ENCODE measurements around the gene MAB21L3.

MAB21L3 gene

DNA sequence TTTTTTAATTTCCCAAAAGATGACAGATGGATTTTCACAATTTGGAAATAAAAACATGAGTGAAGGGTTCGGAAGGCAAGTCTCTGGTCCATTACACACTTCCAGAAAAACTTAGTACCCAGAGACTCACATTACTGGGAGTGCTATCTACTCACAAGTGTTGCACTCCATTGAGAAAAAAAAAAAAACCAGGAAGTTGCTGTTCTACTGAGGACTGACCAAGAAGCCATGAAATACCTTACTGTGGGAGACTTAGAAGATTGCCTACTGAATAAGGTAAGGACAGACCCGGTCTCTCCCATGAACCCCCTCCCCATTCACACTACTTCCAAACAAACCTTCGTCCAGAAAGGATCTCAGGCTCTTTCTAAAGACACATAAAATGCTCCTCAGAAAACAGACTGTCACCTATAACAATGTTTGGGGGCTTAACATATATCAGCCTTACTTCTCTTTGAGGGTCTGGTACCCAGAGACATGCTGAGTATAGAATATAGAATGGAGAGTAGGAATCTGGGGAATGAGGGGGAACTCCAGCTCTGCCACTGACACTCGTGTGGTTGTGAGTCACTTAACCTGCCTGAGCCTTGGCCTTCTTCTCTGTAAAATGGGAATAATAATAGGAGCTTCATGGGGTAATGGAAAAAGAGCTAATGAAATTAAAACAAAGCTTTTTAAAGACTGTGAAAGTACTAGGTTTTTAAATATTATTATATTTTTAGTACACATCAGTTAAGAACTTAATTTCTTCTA lies 1.4 kb downstream of the MAB21L3 start:
- DNase-seq = no peak

DNA sequence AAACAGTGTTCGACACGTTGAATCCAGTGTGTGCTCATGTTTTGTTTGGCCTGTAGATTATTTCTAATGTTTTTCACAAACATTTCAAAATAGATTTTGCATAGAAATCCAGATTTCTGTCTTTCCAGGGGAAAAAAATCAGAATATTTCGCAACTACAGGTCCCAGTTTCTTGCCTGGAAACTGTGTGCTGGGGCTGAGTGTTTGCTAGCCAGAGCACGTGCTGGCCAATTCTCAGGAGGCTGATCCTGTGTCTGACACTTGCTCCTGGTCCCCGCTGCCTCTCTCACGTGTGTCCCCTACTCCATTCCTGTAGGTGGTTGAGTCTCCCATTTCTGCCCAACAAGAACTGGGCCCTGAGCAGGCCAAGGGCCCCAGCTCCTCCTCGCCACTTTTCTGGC lies 2.4 kb downstream of the MAB21L3 start:
- DNase-seq = no peak

DNA sequence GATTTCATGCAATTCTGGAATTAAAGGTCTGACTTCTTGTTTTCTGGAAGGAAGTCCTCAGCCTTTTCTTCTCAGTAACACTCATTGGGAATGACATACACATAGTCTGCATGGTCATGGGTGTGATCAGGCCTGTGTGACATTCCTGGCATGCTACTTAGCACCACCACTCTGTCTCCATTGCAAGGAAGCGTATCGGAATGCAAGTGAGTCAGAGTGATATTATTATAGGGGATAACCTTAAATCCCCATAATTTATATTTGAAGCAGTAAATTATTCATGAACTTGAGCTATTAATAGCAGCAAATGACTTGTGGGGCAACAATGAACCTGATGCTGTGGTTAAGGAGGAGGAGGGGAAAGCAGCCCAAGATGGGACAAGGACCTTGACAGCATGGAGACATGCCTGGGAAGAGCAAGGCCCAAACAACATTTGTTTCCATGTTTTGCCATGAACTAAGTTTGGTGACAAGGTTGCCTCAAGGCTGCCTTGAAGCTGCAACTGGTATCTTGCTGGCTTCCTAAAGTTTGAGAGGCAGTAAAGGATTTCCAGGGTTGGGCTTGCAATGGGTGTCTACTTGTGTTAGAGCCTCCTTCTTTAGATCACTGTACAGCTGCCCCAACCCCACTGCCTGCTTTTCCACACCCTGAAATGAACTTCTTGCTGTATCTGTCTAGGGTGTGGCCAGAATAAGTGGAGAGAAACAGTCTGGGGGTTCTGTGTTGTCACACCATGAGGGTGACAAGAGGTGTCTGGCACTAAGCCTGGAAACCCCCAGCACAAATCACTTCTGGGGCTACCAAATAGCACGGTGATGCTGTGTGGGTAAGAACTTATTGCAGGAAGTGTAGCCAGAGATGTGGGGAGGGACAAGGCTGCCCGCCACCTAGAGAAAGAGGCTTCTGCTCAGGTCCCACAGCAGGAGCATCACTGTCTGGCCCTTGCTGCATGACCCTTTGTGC lies 4.6 kb downstream of the MAB21L3 start:
- DNase-seq = no peak

- DNase-seq = no peak
These were observed 7.3 kb downstream of the MAB21L3 start for GRCh38 chr1:116118471-116118870.

GRCh38 chr1:116119876-116120275 lies 8.7 kb downstream of the MAB21L3 start:
- no peak for DNase-seq

GRCh38 chr1:116122955-116123757 lies 12.0 kb downstream of the MAB21L3 start:
- no peak for DNase-seq

DNA sequence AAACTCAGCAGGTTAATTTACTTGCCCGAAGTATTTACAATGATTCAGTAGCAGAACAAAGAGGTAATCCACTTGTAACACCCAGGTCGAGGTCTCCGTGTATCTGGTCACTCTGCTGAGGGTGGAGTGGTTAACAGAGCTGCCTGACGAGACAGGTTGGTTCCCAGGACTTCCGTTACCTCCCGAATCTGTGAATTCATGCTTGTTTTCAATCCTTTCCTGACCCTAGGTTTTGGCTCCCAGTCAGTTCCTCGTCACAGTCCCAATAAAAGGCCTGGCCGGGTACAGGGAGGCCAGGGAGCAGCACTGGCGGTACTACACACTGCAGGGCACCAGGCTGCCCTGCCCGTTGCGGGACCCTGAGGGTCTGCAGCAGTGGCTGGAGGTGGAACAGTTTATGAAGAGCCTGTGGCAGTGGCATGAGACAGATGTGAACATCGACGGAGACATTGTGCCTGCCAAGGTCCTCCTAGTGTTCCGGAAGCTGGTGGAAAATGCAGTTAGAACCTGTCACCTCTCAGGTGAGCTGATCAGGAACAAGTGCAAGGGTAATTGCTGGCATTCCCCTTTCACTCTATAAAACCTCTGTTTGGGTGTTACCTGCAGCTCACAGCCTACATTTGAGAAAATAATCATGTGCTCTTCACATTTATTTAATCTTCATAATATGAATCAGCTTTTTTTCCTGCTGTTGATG lies 12.8 kb downstream of the MAB21L3 start:
- DNase-seq = no peak

DNA sequence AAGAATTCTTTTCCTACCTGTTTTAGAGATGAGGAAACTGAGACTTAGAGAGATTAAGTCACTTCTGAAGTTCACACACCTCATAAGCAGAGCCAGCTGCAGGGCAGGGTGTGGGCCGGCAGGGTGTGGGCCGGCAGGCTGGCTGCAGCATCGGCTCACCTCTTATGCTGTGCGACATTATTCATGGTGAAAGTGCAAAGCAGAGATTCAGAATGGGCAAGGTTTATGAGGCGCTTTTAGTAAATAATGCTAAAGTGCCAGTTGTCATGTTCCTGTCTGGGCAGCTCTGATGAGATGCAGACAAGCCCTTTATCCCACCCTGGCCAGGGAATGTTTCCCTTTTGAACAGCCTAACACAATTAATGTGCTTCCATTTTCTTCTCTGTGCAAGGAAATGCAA lies 14.6 kb downstream of the MAB21L3 start:
- no peak for DNase-seq

- no peak for DNase-seq
These were observed 15.1 kb downstream of the MAB21L3 start for GRCh38 chr1:116126281-116126680.

DNA sequence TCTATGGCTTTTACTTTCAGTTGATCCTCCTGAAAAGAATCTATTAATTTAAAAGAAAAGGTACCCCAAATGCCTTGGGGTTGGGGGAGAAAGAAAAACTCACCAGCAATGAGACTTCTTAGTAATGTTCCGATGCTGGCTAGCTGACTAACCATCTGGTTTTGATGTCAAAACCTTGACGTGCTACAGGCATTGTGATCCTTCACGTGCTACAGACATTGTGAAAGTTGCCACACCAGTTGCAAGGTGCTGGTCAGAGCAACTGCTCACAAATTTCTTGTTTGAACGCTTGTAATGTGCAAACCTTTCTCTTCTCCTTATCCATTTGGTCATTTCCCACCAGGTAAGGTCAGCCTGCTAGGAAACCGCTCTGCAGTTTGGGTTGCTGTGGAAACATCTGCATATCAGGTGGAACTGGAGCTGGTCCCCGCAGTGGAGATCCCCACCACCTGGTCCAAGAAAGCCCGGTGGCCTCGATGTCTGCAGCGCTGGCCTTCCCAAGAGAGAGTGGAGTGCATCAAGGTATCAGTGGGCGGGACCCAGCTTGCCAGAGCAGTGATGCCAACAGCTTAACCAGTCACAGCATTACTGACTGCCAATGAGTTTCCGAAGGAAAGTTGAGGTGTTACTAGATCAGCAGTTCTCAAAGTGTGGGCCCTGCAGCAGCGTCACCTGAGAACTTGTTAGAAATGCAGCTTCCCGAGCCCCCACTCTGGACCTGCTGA lies 16.1 kb downstream of the MAB21L3 start:
- no peak for DNase-seq

GRCh38 chr1:116127848-116128540 lies 16.8 kb downstream of the MAB21L3 start:
- no peak for DNase-seq

GRCh38 chr1:116128664-116129063 lies 17.5 kb downstream of the MAB21L3 start:
- DNase-seq = no peak

DNA sequence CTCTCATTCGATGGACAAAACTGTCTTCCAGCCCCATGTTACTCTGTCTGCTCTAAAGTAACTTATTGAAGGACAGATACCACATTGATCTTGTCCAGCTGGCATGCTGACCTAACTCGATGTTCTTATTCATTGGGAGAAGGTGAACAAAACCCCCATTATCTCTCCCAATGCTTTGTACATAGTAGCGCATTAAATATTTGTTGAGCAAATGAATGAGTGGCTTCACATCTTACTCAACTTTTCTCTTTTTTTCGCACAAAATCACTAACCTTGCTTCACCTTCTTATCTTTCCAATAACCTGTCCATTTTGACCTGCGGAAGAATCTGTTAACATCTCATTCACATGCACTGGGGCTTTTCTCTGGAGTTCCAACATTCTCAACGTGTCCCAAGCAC lies 18.3 kb downstream of the MAB21L3 start:
- no peak for DNase-seq

DNA sequence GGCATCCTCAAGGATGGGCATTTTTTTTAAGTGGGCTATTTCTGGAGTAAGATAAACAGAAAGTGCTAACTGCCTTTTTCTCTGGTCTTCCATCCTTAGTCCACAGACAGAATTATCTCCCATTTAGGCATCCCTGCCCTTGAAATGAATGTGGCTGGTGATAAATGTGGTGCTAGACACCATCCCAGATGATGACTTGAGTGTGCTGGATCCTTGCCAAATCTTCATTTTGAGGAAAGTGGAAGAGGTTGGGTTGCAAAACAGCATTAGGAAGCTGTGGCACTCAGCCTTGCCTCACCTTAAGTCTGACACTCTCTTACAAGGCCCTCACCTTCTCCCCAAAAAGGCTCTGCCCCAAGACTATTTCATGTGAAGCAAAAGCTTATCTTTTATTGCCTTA lies 19.2 kb downstream of the MAB21L3 start:
- DNase-seq = no peak

- DNase-seq = no peak
These were observed 20.0 kb downstream of the MAB21L3 start for GRCh38 chr1:116131170-116131569.

GRCh38 chr1:116131866-116132605 lies 20.8 kb downstream of the MAB21L3 start:
- no peak for DNase-seq

- DNase-seq = no peak
These were observed 22.7 kb downstream of the MAB21L3 start for GRCh38 chr1:116133696-116134475.

DNA sequence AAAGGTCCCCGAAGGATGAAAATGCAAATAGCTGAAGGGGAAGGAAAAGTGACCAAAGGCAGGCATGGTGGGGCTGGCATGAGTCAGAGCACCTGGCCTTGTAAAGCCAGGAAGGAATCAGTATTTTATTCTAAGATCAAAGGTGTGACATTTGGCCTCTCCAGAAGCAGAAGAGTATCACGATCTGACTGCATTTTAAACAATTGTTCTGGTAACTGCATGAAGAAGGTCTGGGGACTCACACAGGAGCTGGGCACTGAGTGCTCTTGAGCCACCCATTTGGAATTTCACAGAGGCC lies 23.2 kb downstream of the MAB21L3 start:
- no peak for DNase-seq

DNA sequence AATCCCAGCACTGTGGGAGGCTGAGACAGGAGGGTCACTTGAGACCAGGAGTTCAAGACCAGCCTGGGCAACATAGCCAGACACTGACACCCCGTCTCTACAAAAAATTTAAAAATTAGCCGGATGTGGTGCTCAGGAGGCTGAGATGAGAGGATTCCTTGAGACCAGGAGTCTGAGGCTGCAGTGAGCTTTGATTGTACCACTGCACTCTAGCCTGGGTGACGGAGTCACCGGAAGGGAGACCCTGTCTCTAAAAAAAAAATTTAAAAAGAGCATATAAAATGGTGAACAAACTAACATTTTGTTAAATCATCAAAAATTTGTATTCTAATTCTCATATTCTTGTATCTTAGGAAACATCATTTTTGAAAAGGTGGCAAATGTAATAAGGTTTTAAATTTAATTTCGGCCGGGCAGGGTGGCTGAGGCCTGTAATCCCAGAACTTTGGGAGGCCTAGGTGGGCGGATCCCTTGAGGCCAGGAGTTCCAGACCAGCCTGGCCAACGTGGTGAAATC lies 27.1 kb downstream of the MAB21L3 start:
- DNase-seq = no peak
